ENCODE measurements around the gene ARL14. TPM values are rescaled to one million over a fixed set of nuclear protein-coding genes. Genes with fewer than 3 reads are reported as not detected.

ARL14 gene
- total RNA-seq (2014; rRNA removed; shearing (Covaris generic)): 0.24 and 0.30 TPM in 2 replicates

DNA sequence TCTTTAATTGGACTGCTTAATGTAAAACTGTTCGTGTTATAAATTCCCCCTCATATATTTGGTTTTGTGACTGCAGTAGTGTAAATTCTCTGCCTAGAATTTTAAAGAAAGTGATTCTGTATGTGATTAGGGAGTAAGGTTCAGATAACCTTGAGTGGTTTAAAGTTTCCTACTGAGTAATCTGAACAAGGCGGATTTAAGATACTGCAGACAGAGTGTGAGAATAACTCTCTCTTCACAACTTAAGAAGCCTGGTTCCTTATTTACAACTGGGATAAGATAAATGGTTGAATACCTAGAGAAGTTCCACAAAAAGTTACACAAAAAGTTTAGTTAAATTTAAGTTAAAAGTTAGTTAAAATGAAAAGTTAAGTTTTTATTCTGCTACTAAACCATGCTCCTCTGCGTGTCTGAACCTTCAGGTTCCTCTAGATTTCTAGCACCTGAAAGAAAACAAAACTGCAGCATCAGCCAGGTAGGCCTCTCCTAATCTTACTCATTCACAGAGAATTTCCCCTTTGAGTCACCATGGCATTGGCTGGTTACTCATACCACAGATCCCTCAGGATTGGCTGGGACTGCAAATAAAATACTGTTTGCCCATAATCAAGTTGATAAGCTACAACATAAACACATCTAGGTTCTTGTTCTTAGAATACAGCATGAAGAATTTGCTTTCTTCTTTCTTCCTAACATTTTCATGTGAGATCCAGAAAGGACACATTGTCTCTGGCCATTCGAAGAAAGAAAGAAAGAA, at the start of gene ARL14:
Gene ARL14 (plus strand): TSS at position 614 of the 757 bp plus-strand sequence. CDS start 187 bp downstream, outside the sequence.

Small RNA genes within 50 kb of the gene (small RNA-seq; reads per million reads assigned to genes)
- gene RF00139: not detected

Other genes starting within 250 kb of the ARL14 start
- gene TRIM59, start 227.4 kb upstream of the ARL14 start, total RNA-seq (2014; rRNA removed; shearing (Covaris generic)): 2.5 and 3.4 TPM in 2 replicates
- gene KPNA4, start 111.6 kb upstream of the ARL14 start, total RNA-seq (2014; rRNA removed; shearing (Covaris generic)): 18.6 and 22.6 TPM in 2 replicates
- 1.5 and 1.6 TPM in 2 replicates for gene PPM1L, start 79.1 kb downstream of the ARL14 start, total RNA-seq (2014; rRNA removed; shearing (Covaris generic))